Measurements from ENCODE around the gene MRFAP1L1.

MRFAP1L1 gene

GRCh38 chr4:6716018-6716911, 6.6 kb upstream of the MRFAP1L1 start, which contains the start of gene BLOC1S4:
Gene BLOC1S4 (plus strand): TSS chr4:6716174. CDS start chr4:6716210, 36 bp downstream.
- DNase-seq (ENCODE audit: low read depth in 2 of 2) = peak; percentile 78 to 85

- no peak for DNase-seq (ENCODE audit: low read depth in 2 of 2)
These were observed 6.0 kb upstream of the MRFAP1L1 start for GRCh38 chr4:6715704-6716017.

GRCh38 chr4:6714954-6715353, 5.3 kb upstream of the MRFAP1L1 start:
- no peak for DNase-seq (ENCODE audit: low read depth in 2 of 2)

- no peak for DNase-seq (ENCODE audit: low read depth in 2 of 2)
These were observed 1.3 kb upstream of the MRFAP1L1 start for GRCh38 chr4:6710996-6711395.

- DNase-seq (ENCODE audit: low read depth in 2 of 2) = no peak
These were observed 617 bp upstream of the MRFAP1L1 start for GRCh38 chr4:6710282-6710681.

GRCh38 chr4:6706173-6706572, 3.5 kb downstream of the MRFAP1L1 start:
- DNase-seq (ENCODE audit: low read depth in 2 of 2) = no peak

GRCh38 chr4:6705646-6706045, 4.0 kb downstream of the MRFAP1L1 start:
- no peak for DNase-seq (ENCODE audit: low read depth in 2 of 2)

- no peak for DNase-seq (ENCODE audit: low read depth in 2 of 2)
These were observed 5.9 kb downstream of the MRFAP1L1 start for GRCh38 chr4:6703786-6704185.

GRCh38 chr4:6702761-6703160, 6.9 kb downstream of the MRFAP1L1 start:
- no peak for DNase-seq (ENCODE audit: low read depth in 2 of 2)

- DNase-seq (ENCODE audit: low read depth in 2 of 2) = no peak
These were observed 8.3 kb downstream of the MRFAP1L1 start for GRCh38 chr4:6701371-6701770.

GRCh38 chr4:6699903-6700302, 9.8 kb downstream of the MRFAP1L1 start:
- no peak for DNase-seq (ENCODE audit: low read depth in 2 of 2)

GRCh38 chr4:6699388-6699787, 10.3 kb downstream of the MRFAP1L1 start:
- no peak for DNase-seq (ENCODE audit: low read depth in 2 of 2)

- DNase-seq (ENCODE audit: low read depth in 2 of 2) = no peak
These were observed 12.5 kb downstream of the MRFAP1L1 start for GRCh38 chr4:6697131-6697530.

- DNase-seq (ENCODE audit: low read depth in 2 of 2) = no peak
These were observed 13.1 kb downstream of the MRFAP1L1 start for GRCh38 chr4:6696611-6697010.

- no peak for DNase-seq (ENCODE audit: low read depth in 2 of 2)
These were observed 13.7 kb downstream of the MRFAP1L1 start for GRCh38 chr4:6695660-6696610.

GRCh38 chr4:6694177-6694901, 15.3 kb downstream of the MRFAP1L1 start:
- DNase-seq (ENCODE audit: low read depth in 2 of 2) = no peak

- no peak for DNase-seq (ENCODE audit: low read depth in 2 of 2)
These were observed 16.2 kb downstream of the MRFAP1L1 start, which contains the start of gene S100P for GRCh38 chr4:6693231-6694176. Gene S100P (plus strand): TSS chr4:6693878. CDS start chr4:6693933, 55 bp downstream.

GRCh38 chr4:6692806-6693205, 16.9 kb downstream of the MRFAP1L1 start:
- DNase-seq (ENCODE audit: low read depth in 2 of 2) = no peak

- no peak for DNase-seq (ENCODE audit: low read depth in 2 of 2)
These were observed 17.3 kb downstream of the MRFAP1L1 start for GRCh38 chr4:6692379-6692778.

GRCh38 chr4:6689506-6689960, 20.1 kb downstream of the MRFAP1L1 start:
- DNase-seq (ENCODE audit: low read depth in 2 of 2) = no peak

All from stimulated activated CD8-positive, alpha-beta memory T cell treated with anti-CD3 and anti-CD28 coated beads, Interleukin-7, amount 100 ng/mL, for 4 hours (primary cell).